ENCODE results near the gene LRRC10B.

The LRRC10B gene

DNA sequence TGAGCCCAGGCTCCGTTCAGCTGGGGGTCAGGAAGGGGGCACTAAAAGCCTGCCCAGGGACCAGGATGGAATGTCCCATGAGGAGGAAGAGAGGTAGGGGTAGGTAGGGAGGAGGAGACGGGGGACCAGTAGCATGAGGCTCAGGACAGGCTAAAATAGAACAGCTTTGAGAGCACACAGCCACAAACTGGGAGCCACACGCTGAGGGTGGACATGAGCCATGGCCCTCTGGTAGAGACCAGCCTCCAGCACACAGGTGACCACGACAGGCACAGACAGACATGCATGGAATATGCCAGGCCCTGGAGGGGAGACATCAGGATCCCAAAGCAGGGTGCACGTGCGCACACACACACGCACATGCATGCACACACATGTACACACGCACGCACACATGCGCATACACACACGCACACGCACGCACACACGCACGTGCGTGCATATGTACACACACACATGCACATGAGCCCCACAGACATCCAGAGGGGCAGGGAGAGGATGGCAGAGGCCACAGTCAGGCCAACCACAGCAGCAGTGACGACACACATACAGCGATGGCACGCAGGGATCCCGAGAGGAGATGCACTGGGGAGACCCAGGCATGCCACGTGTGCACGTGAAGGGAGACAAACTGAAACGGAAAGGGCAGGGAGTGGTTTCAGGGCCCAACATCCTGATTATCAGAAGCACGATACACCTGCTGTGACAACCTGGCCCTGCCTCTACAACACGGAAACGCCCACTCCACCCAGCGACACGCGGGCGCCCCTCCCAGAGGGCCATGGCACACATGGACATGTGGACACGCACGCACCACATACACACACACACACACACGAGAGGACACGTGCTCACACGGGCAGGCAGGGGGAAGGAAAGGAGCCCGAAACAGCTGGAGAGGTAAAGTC lies 25.7 kb downstream of the LRRC10B start:
- no peaks in the 10 kb centered on the region for H3K36me3 Mint-ChIP-seq (ENCODE audit: insufficient read depth)

DNA sequence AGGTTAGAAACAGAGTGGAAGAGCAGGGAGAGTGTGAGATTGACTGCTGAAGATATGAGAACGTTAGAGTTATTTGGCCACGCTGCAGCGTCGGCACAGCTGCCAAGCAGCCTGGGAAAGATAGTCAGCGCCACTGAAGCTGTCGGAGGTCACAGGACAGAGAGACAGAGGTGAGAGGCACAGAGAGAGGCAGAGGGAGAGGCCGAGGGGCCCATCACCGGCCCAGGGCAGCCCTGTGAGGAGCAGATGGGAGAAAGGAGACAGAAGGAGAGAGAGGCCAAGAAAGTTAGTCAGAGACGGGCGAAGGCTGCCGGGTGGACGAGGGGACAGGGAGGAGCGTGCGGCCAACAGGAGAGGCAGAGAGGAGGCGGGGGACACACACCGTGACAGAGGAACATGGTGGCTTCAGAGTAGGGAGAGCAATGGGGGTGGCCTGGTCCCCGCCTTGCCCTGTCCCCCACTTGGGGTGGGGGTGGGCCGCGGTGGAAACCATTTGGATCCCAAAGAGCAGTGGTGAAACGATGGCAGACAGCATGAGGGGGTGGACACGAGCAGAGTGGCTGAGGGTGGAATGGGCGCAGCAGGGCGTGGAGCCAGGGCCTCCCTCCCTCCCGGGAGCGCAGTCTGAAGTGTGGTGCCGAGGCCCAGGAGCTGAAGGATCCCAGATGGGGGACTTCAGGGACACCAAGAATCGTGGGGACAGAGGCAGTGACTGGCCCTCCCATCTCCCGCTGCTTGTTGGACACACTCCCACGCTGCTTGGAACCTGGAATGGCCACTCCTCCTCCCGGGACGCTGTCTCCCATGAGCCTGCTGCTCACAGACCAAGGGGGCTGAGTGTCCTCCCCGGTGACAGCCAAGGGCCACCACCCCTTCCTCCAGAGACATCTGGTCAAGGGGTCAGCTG lies 26.6 kb downstream of the LRRC10B start:
- Mint-ChIP-seq H3K27ac (no peak overlapping the region), H3K4me3 (no peak overlapping the region), H3K36me3 (ENCODE audit: insufficient read depth) (no peaks in the 10 kb centered on the region), H3K27me3 (peaks cover 34 to 80% of the 10 kb centered on the region in 2 donors), H3K9me3 (no peaks in the 10 kb centered on the region), H3K4me1 (ENCODE audit: low read depth in 2 of 2) (no peaks in the 10 kb centered on the region)
- DNase-seq (no peak), ATAC-seq (replicated peaks) (no peak)

More for the DNA sequence above, 25.7 kb downstream of the LRRC10B start:
- Mint-ChIP-seq H3K27me3 (peaks cover 36 to 80% of the 10 kb centered on the region in 2 donors), H3K27ac (no peak overlapping the region), H3K9me3 (no peaks in the 10 kb centered on the region), H3K4me1 (ENCODE audit: low read depth in 2 of 2) (no peaks in the 10 kb centered on the region), H3K4me3 (no peak overlapping the region)
- ATAC-seq (replicated peaks) (no peak), DNase-seq (no peak)

DNA sequence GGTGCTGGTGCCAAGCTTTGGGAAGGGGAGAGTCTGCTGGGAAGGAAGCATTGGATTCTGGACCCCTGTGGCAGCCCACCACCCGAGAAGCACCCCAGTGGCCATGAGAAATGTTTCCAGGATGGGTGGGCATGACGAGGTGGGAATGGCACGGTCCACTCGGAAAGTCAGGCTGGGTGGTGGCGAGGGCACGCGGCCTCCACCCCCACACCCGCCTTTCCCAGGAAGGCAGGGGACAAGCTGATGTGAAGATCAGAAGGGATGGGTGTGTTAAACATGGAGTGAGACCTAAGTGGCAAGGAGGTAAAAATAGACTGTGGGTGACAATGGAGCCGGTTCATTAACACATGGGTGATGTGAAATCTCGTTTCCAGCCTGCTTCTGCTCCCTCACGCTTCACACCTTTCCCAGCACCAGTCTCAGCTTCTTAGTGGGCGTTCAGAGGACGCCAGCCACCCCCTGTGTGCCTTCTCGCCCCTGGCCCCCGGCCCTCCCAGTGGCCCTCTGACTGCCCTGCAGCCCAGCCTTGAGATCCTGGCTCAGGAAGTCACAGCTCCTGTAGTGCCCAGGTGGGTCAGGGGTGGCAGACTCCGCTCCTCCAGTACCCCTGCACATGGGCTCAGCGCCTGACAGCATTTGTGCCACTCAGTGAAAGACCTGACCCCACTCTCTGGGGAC lies 27.6 kb downstream of the LRRC10B start:
- no peaks in the 10 kb centered on the region for H3K4me1 Mint-ChIP-seq (ENCODE audit: low read depth in 2 of 2)
- no peak for DNase-seq
- H3K27ac Mint-ChIP-seq, result no peak overlapping the region

DNA sequence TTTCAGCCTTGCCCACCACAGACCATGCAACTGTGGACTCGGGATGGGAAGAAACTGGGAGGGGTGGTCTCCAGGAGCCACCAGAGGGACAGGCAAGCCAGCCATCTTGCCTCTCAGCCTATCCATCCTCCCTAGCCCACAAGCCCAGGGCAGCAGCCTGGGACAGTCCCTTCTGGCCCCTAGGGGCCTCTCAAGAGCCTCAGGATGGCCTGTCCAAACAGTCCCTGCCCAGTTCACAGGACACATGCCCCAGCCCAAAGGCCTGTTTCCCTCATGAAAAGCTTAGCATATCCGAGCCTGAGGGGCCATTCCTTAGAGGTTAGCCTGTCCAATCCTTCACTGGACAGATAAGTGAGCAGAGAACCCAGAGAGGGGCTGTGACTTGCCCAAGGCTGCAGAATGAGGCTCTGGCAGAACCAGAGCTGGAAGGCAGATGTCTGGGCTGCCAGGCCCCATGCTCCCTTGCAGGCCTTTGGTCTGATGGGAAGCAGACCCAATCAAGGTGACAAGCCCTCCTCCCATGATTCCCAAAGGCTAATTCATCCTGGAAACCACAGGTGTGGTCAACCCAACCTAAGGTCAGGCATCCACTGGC lies 28.2 kb downstream of the LRRC10B start:
- Mint-ChIP-seq H3K36me3 (ENCODE audit: insufficient read depth) (no peaks in the 10 kb centered on the region), H3K27me3 (peaks cover 44 to 83% of the 10 kb centered on the region in 2 donors), H3K4me1 (ENCODE audit: low read depth in 2 of 2) (peaks cover 0 to 1% of the 10 kb centered on the region in 2 donors), H3K27ac (no peak overlapping the region), H3K4me3 (no peak overlapping the region), H3K9me3 (no peaks in the 10 kb centered on the region)
- DNase-seq, result no peak
- no peak for ATAC-seq (replicated peaks)

More for the DNA sequence above, 27.6 kb downstream of the LRRC10B start:
- Mint-ChIP-seq H3K36me3 (ENCODE audit: insufficient read depth) (no peaks in the 10 kb centered on the region), H3K27me3 (peaks cover 38 to 80% of the 10 kb centered on the region in 2 donors), H3K9me3 (no peaks in the 10 kb centered on the region), H3K4me3 (no peak overlapping the region)
- no peak for ATAC-seq (replicated peaks)

DNA sequence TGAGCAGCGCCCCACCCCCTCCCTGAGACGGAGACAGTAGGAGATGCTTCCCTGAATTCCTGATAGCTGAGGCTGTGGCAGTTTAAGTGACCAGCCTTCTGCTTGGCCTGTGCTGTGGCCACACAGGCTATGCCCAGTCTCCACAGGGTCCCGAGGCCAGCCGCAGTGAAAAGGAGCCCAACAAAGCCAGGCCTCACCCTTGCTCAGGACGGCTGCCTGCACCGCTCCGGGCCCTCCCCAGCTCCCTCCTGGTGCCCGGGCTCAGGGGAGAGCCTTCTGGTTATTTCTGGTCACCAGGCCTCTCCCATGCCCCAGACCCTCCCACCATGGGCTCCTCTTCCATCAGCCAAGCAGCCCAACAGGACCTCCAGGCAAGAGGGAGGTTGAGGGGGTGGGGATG lies 28.8 kb downstream of the LRRC10B start:
- Mint-ChIP-seq H3K9me3 (no peaks in the 10 kb centered on the region), H3K27me3 (peaks cover 46 to 89% of the 10 kb centered on the region in 2 donors), H3K36me3 (ENCODE audit: insufficient read depth) (no peaks in the 10 kb centered on the region), H3K4me3 (no peak overlapping the region), H3K27ac (no peak overlapping the region), H3K4me1 (ENCODE audit: low read depth in 2 of 2) (peaks cover 0 to 1% of the 10 kb centered on the region in 2 donors)
- no peak for ATAC-seq (replicated peaks)
- no peak for DNase-seq

DNA sequence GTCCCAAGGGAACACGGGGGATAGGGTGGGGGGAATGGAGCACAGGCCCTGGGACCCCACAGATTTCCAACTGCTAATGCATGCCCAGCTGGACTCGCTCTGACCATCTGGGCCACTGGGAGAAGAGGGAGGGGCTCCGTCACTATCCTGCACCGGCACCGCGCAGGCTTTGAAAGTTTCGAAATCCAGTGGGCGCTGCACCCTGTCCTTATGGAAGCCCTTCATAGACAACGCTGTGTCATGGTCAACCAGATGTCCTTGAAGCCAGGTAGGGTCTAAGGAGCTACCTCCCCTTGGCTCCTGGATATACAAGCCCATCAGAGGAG lies 30.1 kb downstream of the LRRC10B start:
- Mint-ChIP-seq H3K4me3 (no peak overlapping the region), H3K27me3 (peaks cover 38 to 87% of the 10 kb centered on the region in 2 donors), H3K9me3 (no peaks in the 10 kb centered on the region), H3K27ac (no peak overlapping the region), H3K4me1 (ENCODE audit: low read depth in 2 of 2) (peaks cover 0 to 1% of the 10 kb centered on the region in 2 donors), H3K36me3 (ENCODE audit: insufficient read depth) (no peaks in the 10 kb centered on the region)
- DNase-seq, result no peak
- no peak for ATAC-seq (replicated peaks)

DNA sequence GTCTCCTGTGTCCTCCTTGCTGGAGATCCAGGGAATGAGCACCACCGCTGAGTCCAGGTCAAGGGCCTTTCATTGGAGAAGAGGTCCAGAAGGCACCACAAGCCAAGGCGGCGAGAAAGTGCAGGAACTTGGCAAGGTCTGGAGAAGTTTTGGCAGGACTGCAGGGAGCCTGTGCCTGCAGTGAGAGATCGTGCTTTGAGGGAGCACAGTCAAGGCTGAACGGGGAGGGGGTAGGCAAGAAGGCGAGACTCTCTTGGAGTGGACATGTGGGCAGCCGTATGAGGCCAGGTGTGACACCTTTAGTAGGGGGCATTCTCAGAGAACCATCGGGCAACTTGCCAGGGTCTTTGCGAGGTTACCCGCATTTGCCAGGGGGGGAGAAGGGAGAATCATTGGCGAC lies 30.5 kb downstream of the LRRC10B start:
- no peak overlapping the region for H3K27ac Mint-ChIP-seq
- no peaks in the 10 kb centered on the region for H3K36me3 Mint-ChIP-seq (ENCODE audit: insufficient read depth)
- peaks cover 0 to 1% of the 10 kb centered on the region in 2 donors for H3K4me1 Mint-ChIP-seq (ENCODE audit: low read depth in 2 of 2)
- H3K4me3 Mint-ChIP-seq, result no peak overlapping the region
- H3K27me3 Mint-ChIP-seq, result peaks cover 33 to 87% of the 10 kb centered on the region in 2 donors
- no peak for DNase-seq
- no peaks in the 10 kb centered on the region for H3K9me3 Mint-ChIP-seq
- no peak for ATAC-seq (replicated peaks)

DNA sequence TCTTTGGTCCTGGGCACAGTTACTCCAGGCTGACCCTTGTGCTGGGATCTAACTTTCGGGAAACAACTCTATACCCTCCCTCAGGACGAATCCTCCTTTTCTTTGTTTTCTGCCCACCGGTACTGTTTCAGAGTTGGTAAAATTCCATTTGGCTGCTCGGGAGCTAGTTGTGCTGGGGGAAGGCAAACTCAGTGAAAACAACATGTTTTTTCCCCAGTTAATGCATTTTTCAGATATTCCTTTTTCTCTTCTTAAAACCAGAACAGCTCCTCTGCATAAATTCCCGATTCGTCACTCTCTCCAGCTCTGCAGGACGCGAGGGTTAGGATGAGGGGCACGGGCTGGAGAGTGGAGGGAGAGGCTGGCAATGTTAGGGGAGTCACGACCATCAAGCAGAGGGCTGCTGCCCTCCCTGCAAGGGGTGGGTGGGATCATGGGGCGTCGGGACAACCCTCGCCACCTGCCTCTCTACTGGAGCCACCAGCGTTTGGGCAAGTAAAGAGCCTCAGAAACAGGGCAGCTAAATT lies 31.3 kb downstream of the LRRC10B start:
- Mint-ChIP-seq H3K4me3 (no peak overlapping the region), H3K4me1 (ENCODE audit: low read depth in 2 of 2) (peaks cover 0 to 1% of the 10 kb centered on the region in 2 donors), H3K27me3 (peaks cover 25 to 87% of the 10 kb centered on the region in 2 donors), H3K9me3 (no peaks in the 10 kb centered on the region), H3K36me3 (ENCODE audit: insufficient read depth) (no peaks in the 10 kb centered on the region), H3K27ac (no peak overlapping the region)
- no peak for ATAC-seq (replicated peaks)
- DNase-seq, result no peak

DNA sequence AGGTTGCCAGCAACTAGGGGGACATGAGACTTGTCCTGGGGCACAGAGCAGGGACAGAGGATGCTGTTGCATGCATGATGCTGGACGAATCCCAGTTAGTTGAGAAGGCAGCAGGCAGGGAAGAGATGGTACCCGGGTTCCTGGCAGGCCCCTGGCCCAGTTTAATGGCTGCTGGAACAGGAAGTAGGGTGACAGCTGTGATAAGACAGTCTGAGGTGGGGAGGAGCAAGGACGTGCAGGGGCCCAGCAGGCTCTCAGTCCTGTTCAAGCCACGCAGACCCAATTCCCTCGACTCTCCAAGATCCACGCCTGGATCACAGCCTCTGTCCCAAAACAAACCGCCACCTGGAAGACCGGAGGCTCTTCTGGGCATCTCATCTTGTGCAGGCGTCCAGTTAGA lies 32.0 kb downstream of the LRRC10B start:
- Mint-ChIP-seq H3K4me3 (no peak overlapping the region), H3K27ac (no peak overlapping the region), H3K36me3 (ENCODE audit: insufficient read depth) (no peaks in the 10 kb centered on the region), H3K9me3 (no peaks in the 10 kb centered on the region), H3K27me3 (peaks cover 25 to 87% of the 10 kb centered on the region in 2 donors), H3K4me1 (ENCODE audit: low read depth in 2 of 2) (peaks cover 3 to 4% of the 10 kb centered on the region in 2 donors)
- ATAC-seq (replicated peaks) (no peak), DNase-seq (no peak)

DNA sequence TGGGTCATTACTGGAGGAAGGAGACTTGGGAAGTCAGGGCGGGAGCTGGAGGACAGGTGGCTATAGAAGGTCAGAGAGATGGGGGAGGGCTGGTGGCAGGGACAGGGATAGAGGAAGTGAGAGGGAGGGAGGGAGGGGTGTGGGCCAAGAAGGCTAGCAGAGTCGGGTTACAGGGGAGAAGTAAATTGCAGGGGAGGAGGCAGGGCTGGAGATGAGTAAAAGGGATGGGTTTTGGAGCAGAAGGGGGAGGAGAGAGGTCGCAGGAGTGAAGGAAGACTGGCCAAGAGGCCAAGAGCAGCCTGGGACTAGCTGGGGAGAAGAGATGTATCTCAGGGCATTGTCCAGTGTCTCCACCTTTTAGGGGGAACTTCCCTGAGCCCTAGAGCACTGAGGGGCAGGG lies 33.0 kb downstream of the LRRC10B start:
- Mint-ChIP-seq H3K27ac (no peak overlapping the region), H3K4me1 (ENCODE audit: low read depth in 2 of 2) (peaks cover 5 to 6% of the 10 kb centered on the region in 2 donors), H3K9me3 (no peaks in the 10 kb centered on the region), H3K27me3 (peaks cover 28 to 82% of the 10 kb centered on the region in 2 donors), H3K4me3 (no peak overlapping the region), H3K36me3 (ENCODE audit: insufficient read depth) (no peaks in the 10 kb centered on the region)
- ATAC-seq (replicated peaks) (no peak), DNase-seq (no peak)

DNA sequence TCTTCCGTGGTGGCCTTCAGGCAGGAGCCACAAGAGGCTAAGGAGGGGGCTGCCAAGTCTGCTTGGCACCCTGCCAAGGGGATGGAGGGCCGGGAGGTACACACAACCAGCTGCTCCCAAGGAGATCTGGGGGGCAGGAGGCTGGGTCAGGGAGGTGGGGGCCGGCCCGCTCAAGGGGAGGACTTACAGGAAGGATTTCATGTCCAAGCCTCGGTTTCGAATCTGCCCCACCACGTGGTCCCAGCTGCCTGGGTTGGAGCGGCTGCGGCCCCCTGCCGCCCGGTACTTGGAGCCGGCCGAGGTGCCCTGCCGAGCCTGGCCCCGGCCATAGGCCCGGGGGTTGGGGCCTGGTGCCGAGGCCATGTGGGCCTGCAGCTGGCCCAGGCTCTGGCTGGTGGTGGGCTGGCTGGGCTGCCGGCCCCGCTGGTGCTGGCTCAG lies 33.5 kb downstream of the LRRC10B start:
- Mint-ChIP-seq H3K36me3 (ENCODE audit: insufficient read depth) (no peaks in the 10 kb centered on the region), H3K9me3 (no peaks in the 10 kb centered on the region), H3K27me3 (peaks cover 29 to 81% of the 10 kb centered on the region in 2 donors), H3K4me1 (ENCODE audit: low read depth in 2 of 2) (peaks cover 5 to 6% of the 10 kb centered on the region in 2 donors), H3K27ac (no peak overlapping the region), H3K4me3 (no peak overlapping the region)
- no peak for DNase-seq
- no peak for ATAC-seq (replicated peaks)

DNA sequence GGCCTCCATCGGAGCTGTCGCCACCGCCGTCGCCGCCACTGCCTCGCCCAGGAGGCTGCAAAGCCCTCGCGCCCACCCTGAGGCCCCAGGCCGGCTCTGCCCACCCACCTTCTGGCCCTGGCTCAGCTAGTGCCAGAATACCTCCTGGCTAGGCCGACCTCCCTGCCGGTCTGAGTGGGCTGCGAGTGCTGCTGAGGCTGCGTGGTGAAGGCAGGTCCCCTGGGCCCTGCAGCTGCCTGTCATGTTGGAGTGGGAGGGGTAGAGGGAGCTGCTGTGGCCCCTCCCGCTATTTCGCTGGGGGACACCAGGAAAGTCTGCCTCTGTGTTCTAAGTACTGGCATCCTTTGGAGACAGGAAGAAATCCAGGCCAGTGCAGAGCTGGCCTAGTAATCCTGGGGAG lies 34.2 kb downstream of the LRRC10B start:
- DNase-seq (no peak), ATAC-seq (replicated peaks) (no peak)
- Mint-ChIP-seq H3K27ac (no peak overlapping the region), H3K9me3 (no peaks in the 10 kb centered on the region), H3K27me3 (peaks cover 36 to 85% of the 10 kb centered on the region in 2 donors), H3K4me1 (ENCODE audit: low read depth in 2 of 2) (peaks cover 5 to 6% of the 10 kb centered on the region in 2 donors), H3K36me3 (ENCODE audit: insufficient read depth) (no peaks in the 10 kb centered on the region), H3K4me3 (no peak overlapping the region)
